ENCODE results near the gene CSNK1E.

CSNK1E gene

DNA sequence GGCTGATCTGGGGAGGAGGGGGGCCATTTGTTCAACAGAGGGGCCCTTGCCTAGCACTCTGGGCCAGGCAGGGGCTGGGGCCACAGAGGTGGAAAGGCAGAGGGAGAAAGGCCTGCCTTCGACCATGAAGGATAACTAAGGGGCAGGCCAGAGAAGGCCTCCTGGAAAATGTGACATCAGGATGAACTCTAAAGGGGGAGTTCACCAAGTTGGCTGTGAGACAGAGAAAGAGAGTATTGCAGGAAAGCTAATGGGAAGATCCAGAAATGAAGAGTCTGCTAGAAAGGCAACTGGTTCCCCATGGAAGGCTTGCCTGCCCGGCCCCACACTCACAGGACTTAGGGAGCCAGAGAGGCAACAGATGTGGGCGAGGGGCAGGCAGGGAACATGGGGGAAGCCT lies 16.3 kb downstream of the CSNK1E start:
- no peak overlapping the region for H3K4me3 ChIP-seq (ENCODE audit: low read length)
- H3K27me3 ChIP-seq (ENCODE audit: insufficient read depth, low read length), result no peaks in the 10 kb centered on the region
- no peak overlapping the region for H3K27ac ChIP-seq (ENCODE audit: low read depth, low read length)
- H3K36me3 ChIP-seq (ENCODE audit: insufficient read depth, low read length), result peaks cover 93% of the 10 kb centered on the region
- H3K9me3 ChIP-seq (ENCODE audit: insufficient read depth, low read depth, low read length), result no peaks in the 10 kb centered on the region
- H3K4me1 ChIP-seq (ENCODE audit: insufficient read depth, low read length), result peaks cover 10% of the 10 kb centered on the region
- WGBS, result 96% methylated on average over 3 of the region's 3 CpGs
- H3K9ac ChIP-seq (ENCODE audit: low read depth, low read length), result no peak overlapping the region

DNA sequence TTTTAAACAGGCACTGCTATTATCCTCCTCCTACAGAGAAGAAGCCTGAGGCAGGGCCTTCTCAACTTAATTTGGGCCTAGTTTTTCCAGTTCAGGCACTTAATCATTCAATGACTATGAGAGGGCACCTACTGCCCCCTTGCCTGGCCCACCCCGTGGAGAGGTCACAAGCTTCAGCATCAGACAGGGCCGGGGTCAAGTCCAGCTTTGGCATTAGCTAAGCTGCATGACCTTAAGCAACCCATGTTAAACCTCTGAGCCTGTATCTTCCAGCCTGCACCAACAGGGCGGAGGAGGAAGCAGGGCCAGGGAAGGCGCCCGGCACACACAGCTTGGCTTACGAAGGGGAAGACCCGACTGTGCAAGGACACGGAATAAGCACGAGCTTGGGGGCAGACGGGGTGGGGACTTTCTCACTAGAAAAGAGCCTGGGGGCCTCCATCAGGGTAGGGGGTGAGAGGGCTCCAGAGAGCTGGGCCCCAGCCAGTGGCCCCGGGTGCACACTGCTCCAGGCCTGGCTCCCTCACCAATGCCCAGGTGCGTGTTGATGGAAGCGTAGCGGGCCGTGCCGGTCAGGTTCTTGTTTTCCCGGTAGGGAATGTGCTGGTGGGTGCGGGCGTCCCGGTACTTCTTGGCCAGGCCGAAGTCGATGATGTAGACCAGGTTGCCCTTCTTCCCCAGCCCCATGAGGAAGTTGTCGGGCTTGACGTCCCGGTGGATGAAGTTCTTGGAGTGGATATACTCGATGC lies 16.9 kb downstream of the CSNK1E start:
- Histone ChIP-seq H3K27ac (ENCODE audit: low read depth, low read length) (no peak overlapping the region), H3K36me3 (ENCODE audit: insufficient read depth, low read length) (peaks cover 97% of the 10 kb centered on the region), H3K9ac (ENCODE audit: low read depth, low read length) (no peak overlapping the region), H3K4me3 (ENCODE audit: low read length) (no peak overlapping the region), H3K9me3 (ENCODE audit: insufficient read depth, low read depth, low read length) (no peaks in the 10 kb centered on the region), H3K27me3 (ENCODE audit: insufficient read depth, low read length) (no peaks in the 10 kb centered on the region), H3K4me1 (ENCODE audit: insufficient read depth, low read length) (peaks cover 4% of the 10 kb centered on the region; the same call in 1 of the 2 replicates)
- WGBS, result 95% methylated on average over 26 of the region's 26 CpGs

DNA sequence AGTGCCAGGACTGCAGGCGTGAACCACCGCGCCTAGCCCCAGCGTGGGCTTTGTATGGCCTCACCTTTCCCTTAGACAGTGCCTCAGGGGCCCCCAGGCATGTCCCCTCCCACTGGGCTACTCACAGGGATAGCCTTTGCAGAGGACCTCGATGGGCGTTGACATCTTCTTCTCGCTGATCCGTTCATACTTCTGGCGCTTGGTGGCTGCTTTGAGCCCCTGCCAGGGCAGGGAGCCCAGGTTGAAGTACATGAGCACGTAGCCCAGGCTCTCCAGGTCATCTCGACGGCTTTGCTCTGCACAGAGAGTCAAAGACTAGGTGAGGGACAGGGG lies 17.5 kb downstream of the CSNK1E start:
- H3K4me1 ChIP-seq (ENCODE audit: insufficient read depth, low read length), result peaks cover 4% of the 10 kb centered on the region; the same call in 1 of the 2 replicates

DNA sequence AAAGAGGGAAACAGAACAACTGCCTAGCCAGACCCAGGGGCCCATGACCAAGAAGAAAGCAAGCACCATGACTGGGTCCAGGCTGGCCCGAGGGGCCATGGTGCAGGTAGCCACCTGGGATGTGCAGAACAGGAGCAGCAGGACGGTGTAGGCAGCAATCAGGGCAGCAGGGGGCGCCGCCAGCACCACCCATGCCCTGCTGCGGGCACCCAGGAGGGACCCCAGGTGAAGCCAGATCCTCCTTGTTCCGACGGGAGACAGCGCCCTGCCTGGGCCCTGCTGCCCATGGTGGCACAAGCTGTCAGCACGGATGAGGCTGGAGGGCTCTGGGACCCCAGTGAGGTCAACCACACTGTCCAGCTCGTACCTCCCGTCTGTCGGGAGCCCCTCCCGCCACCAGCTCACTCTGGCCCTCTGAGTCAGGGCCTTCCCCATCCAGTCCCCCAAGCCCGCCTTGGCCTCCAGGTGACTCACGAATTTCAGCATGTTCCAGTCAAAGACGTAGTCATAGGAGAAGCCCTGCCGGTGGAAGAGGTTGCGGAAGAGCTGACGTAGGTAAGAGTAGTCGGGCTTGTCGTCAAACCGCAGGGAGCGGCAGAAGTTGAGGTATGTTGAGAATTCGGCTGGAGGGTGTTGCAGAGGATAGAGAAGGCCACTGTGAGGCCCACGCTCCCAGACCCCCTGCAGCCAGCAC lies 18.8 kb downstream of the CSNK1E start:
- H3K27ac ChIP-seq (ENCODE audit: low read depth, low read length), result no peak overlapping the region
- 90% methylated on average over 25 of the region's 25 CpGs for WGBS
- no peaks in the 10 kb centered on the region for H3K4me1 ChIP-seq (ENCODE audit: insufficient read depth, low read length)
- H3K9ac ChIP-seq (ENCODE audit: low read depth, low read length), result no peak overlapping the region
- H3K9me3 ChIP-seq (ENCODE audit: insufficient read depth, low read depth, low read length), result no peaks in the 10 kb centered on the region
- H3K4me3 ChIP-seq (ENCODE audit: low read length), result no peak overlapping the region
- peaks cover 99% of the 10 kb centered on the region for H3K36me3 ChIP-seq (ENCODE audit: insufficient read depth, low read length)
- no peaks in the 10 kb centered on the region for H3K27me3 ChIP-seq (ENCODE audit: insufficient read depth, low read length)

More for the DNA sequence above, 17.5 kb downstream of the CSNK1E start:
- Histone ChIP-seq H3K27me3 (ENCODE audit: insufficient read depth, low read length) (no peaks in the 10 kb centered on the region), H3K4me3 (ENCODE audit: low read length) (no peak overlapping the region), H3K27ac (ENCODE audit: low read depth, low read length) (no peak overlapping the region), H3K9me3 (ENCODE audit: insufficient read depth, low read depth, low read length) (no peaks in the 10 kb centered on the region), H3K9ac (ENCODE audit: low read depth, low read length) (no peak overlapping the region), H3K36me3 (ENCODE audit: insufficient read depth, low read length) (peaks cover 99% of the 10 kb centered on the region)
- 95% methylated on average over 12 of the region's 12 CpGs for WGBS

DNA sequence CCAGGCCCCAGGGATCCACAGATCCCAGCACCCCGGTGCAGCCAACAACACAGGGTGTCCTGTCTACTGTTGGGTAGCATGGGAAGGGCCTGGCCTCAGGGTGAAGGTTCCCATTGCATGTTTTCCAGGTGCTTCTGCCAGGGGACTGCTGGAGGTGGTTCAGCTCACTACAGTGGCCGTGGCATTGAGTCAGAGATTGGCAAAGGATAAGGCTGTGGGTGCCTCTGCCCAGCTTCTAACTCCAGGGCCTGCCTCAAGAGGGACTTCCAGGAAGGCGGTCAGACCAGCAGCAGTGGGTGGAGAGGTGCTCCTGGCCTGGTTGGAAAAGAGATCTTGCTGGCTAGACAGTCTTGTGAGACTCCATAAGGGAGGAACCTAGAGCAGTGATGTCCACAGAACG lies 20.9 kb downstream of the CSNK1E start:
- H3K36me3 ChIP-seq (ENCODE audit: insufficient read depth, low read length), result peaks cover 98% of the 10 kb centered on the region
- H3K4me3 ChIP-seq (ENCODE audit: low read length), result no peak overlapping the region
- no peaks in the 10 kb centered on the region for H3K27me3 ChIP-seq (ENCODE audit: insufficient read depth, low read length)
- no peaks in the 10 kb centered on the region for H3K4me1 ChIP-seq (ENCODE audit: insufficient read depth, low read length)
- H3K9me3 ChIP-seq (ENCODE audit: insufficient read depth, low read depth, low read length), result no peaks in the 10 kb centered on the region
- no peak overlapping the region for H3K27ac ChIP-seq (ENCODE audit: low read depth, low read length)
- 90% methylated on average over 4 of the region's 4 CpGs for WGBS
- no peak overlapping the region for H3K9ac ChIP-seq (ENCODE audit: low read depth, low read length)

DNA sequence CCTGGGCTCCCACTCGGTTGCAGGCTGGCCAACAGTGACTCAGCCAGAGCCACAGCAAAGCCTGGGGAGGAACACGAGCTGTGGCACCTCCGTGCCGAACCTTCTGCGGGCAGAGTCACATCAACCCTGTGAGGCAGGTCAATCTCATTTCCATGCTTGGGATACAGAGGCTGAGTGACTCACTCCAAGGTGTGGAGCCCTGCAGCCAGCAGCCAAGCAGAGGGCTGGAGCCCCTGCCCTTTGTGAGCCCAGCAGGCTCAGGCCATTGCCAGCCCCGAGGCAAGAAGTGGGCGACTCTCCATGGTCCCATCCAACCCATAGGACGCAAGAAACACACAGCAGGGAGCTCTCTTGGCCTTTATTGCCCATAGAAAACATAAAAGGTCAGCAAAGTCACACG lies 21.4 kb downstream of the CSNK1E start:
- Histone ChIP-seq H3K36me3 (ENCODE audit: insufficient read depth, low read length) (peaks cover 94% of the 10 kb centered on the region), H3K4me3 (ENCODE audit: low read length) (no peak overlapping the region), H3K27me3 (ENCODE audit: insufficient read depth, low read length) (no peaks in the 10 kb centered on the region), H3K27ac (ENCODE audit: low read depth, low read length) (no peak overlapping the region), H3K4me1 (ENCODE audit: insufficient read depth, low read length) (no peaks in the 10 kb centered on the region), H3K9ac (ENCODE audit: low read depth, low read length) (no peak overlapping the region), H3K9me3 (ENCODE audit: insufficient read depth, low read depth, low read length) (no peaks in the 10 kb centered on the region)
- WGBS, result 97% methylated on average over 9 of the region's 9 CpGs

DNA sequence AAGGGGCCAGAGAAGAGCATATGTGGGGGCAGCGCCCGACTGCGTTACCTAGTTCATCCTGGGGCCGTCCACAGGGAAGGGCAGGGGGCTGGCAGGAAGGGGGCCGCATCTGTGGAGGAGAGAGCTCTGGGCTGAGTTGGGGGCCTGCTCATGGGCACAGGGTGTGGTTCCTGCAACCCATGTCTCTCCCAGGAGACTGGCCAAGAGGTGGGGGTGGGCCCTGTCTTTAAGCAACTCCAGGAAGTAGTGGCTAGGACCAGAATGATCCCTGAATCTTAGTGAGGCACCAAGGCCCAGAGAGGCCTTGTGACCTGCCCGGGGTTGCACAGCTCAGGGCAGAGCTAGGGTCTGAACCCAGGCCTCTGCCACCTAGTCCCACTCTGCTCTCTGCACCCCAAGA lies 21.9 kb downstream of the CSNK1E start:
- Histone ChIP-seq H3K27ac (ENCODE audit: low read depth, low read length) (no peak overlapping the region), H3K4me1 (ENCODE audit: insufficient read depth, low read length) (no peaks in the 10 kb centered on the region), H3K9ac (ENCODE audit: low read depth, low read length) (no peak overlapping the region), H3K9me3 (ENCODE audit: insufficient read depth, low read depth, low read length) (no peaks in the 10 kb centered on the region), H3K36me3 (ENCODE audit: insufficient read depth, low read length) (peaks cover 92% of the 10 kb centered on the region), H3K27me3 (ENCODE audit: insufficient read depth, low read length) (no peaks in the 10 kb centered on the region), H3K4me3 (ENCODE audit: low read length) (no peak overlapping the region)
- 94% methylated on average over 6 of the region's 6 CpGs for WGBS

DNA sequence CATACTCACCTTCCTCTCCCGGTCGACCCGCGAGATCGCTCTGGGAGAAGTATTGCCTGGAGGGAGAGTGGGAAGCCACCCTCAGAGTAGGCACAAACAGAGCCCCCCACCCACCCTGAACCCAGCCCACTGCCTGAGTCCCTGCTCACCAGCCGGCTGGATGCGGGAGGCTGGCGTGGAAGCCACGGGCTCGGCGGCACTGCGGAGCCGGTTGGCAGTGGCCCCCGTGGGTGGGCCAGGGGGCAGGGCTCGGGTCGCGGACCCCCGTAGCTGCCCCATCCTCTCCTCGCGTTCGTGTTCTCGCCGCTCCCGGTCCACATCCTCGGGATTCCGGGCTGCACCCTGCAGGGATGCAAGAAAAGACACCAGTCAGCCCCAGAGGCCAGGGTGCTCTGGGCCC lies 23.0 kb downstream of the CSNK1E start:
- WGBS, result 98% methylated on average over 26 of the region's 26 CpGs
- Histone ChIP-seq H3K9ac (ENCODE audit: low read depth, low read length) (no peak overlapping the region), H3K4me3 (ENCODE audit: low read length) (no peak overlapping the region), H3K4me1 (ENCODE audit: insufficient read depth, low read length) (no peaks in the 10 kb centered on the region), H3K27me3 (ENCODE audit: insufficient read depth, low read length) (no peaks in the 10 kb centered on the region), H3K9me3 (ENCODE audit: insufficient read depth, low read depth, low read length) (no peaks in the 10 kb centered on the region), H3K36me3 (ENCODE audit: insufficient read depth, low read length) (peaks cover 87% of the 10 kb centered on the region), H3K27ac (ENCODE audit: low read depth, low read length) (no peak overlapping the region)

DNA sequence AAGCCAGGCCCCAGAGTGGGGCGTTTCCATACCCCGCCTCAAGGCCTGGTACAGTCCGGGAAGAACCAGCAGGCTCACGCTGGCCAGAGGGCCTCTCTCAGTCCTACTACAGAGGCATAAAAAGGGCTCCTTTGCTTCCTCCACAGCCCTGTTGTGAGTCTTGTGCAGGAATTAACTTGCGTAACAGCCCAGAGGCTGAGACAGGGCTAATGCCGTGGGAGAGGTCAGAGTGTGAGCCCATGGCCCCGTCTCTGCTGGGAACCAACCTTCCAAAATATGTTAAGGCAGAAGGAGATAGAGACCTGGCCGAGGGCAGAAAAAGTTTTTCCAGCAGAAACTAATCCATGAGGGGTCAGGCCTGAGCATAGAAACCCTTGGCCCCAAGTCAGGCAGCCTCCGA lies 24.5 kb downstream of the CSNK1E start:
- Histone ChIP-seq H3K36me3 (ENCODE audit: insufficient read depth, low read length) (peaks cover 72% of the 10 kb centered on the region), H3K4me1 (ENCODE audit: insufficient read depth, low read length) (no peaks in the 10 kb centered on the region), H3K9me3 (ENCODE audit: insufficient read depth, low read depth, low read length) (no peaks in the 10 kb centered on the region), H3K9ac (ENCODE audit: low read depth, low read length) (no peak overlapping the region), H3K27ac (ENCODE audit: low read depth, low read length) (no peak overlapping the region), H3K4me3 (ENCODE audit: low read length) (no peak overlapping the region), H3K27me3 (ENCODE audit: insufficient read depth, low read length) (no peaks in the 10 kb centered on the region)
- 93% methylated on average over 9 of the region's 9 CpGs for WGBS

DNA sequence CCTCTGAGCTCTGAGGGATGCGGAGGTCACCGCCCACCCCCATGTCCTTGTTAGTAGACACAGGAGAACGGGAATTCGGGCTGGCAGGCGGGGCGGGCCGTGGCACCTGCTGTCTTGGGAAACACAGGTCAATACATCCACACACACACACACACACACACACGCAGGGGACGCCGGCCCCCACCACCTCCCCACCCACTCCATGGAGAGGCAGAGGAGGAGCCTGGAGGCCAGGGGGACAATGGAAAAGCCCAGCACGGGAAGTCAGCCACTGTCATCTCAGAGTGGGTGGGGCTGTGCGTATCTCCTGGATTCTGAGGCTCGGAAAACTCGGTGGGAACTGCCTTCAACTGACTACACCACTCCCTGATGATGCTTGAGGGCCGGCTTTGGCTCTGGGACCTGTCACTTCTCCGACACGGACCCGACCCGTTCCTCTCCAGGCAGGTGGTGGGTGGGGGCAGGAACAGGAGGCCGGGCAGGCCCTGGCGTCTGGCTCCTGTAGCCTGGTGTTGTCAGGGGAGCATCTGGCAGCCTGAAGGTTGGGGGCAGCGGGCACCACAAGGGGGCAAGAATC lies 25.9 kb downstream of the CSNK1E start:
- no peak overlapping the region for H3K27ac ChIP-seq (ENCODE audit: low read depth, low read length)

DNA sequence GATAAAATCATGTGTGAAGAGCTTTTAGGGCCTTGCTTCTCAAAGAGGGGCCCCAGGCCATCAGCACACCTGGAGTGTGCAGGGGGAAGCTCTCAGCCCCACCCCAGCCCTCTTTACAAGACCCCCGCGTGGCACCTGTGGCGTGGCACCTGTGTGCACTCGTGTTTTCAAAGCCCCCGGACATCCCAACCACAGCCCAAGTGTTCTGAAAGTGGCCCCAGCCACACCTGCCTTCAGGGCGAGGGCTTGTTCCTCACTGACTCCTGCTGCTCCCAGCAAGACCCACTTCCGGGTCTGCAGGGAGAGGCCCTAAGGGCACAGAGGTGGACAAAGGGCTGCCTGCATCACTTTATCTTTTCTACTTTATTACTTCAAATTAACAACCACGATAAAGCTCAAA lies 26.9 kb downstream of the CSNK1E start:
- Histone ChIP-seq H3K27ac (ENCODE audit: low read depth, low read length) (no peak overlapping the region; the same call in 1 of the 2 replicates), H3K36me3 (ENCODE audit: insufficient read depth, low read length) (peaks cover 49% of the 10 kb centered on the region), H3K4me1 (ENCODE audit: insufficient read depth, low read length) (no peaks in the 10 kb centered on the region), H3K9ac (ENCODE audit: low read depth, low read length) (no peak overlapping the region), H3K4me3 (ENCODE audit: low read length) (no peak overlapping the region), H3K9me3 (ENCODE audit: insufficient read depth, low read depth, low read length) (no peaks in the 10 kb centered on the region), H3K27me3 (ENCODE audit: insufficient read depth, low read length) (no peaks in the 10 kb centered on the region)
- 88% methylated on average over 8 of the region's 8 CpGs for WGBS

More for the DNA sequence above, 25.9 kb downstream of the CSNK1E start:
- Histone ChIP-seq H3K4me1 (ENCODE audit: insufficient read depth, low read length) (no peaks in the 10 kb centered on the region), H3K4me3 (ENCODE audit: low read length) (no peak overlapping the region), H3K9ac (ENCODE audit: low read depth, low read length) (no peak overlapping the region), H3K27me3 (ENCODE audit: insufficient read depth, low read length) (no peaks in the 10 kb centered on the region), H3K36me3 (ENCODE audit: insufficient read depth, low read length) (peaks cover 58% of the 10 kb centered on the region), H3K9me3 (ENCODE audit: insufficient read depth, low read depth, low read length) (no peaks in the 10 kb centered on the region)
- 93% methylated on average over 21 of the region's 22 CpGs for WGBS
